Transverse colon (tissue), 4 donors: ENCODE data around the gene CNTN4.

Source experiments
- CTCF ChIP-seq, 5 experiments: fragments of 200-600 bp in 3 of 5; fragments of 450-650 bp in 2 of 5; sonication (generic) in 3 of 5; IDR thresholded peaks; 1 replicate in 2 of 5; 2 replicates in 3 of 5; pipeline ENCODE4 v1.5.1; 2016 to 2017; ENCODE audit warnings: antibody characterized with exemption in 5 of 5, inconsistent platforms in 3 of 5, mild to moderate bottlenecking in 2 of 5, moderate library complexity in 1 of 5
- EP300 ChIP-seq: sonication (generic); formaldehyde crosslinking; IDR thresholded peaks from one replicate; pipeline ENCODE4 v1.6.1; 2017; ENCODE audit warnings: antibody characterized with exemption, low read depth
- POLR2A ChIP-seq: fragments of 450-650 bp; IDR thresholded peaks from one replicate; pipeline ENCODE4 v1.6.1; 2016; ENCODE audit warnings: antibody characterized with exemption, mild to moderate bottlenecking, moderate library complexity
- POLR2AphosphoS5 ChIP-seq, 3 donors: sonication (generic); formaldehyde crosslinking; IDR thresholded peaks; one replicate each; pipeline ENCODE4 v1.6.1; 2016; ENCODE audit warnings: antibody characterized with exemption in 3 of 3

GRCh38 chr3:2579206-2579605 is 480.5 kb downstream of the CNTN4 start:
- TF ChIP-seq CTCF (IDR thresholded peaks at IDR 0.05) (no peak), POLR2A (no peak), POLR2AphosphoS5 (IDR thresholded peaks at IDR 0.05) (peak in 1 of 3 donors; percentile 11), EP300 (no peak)
